Ramos (cell line): ENCODE data around the gene TLL2.

ENCODE experiments used
- in situ Hi-C: fragments of 300-500 bp; cut with MboI; formaldehyde crosslinking; loops from one replicate; pipeline ENCODE4 v1.14.3; 2022; ENCODE audit warnings: low sequenced_read_pairs; ENCODE audit not compliant: unreplicated experiment

The TLL2 gene

DNA sequence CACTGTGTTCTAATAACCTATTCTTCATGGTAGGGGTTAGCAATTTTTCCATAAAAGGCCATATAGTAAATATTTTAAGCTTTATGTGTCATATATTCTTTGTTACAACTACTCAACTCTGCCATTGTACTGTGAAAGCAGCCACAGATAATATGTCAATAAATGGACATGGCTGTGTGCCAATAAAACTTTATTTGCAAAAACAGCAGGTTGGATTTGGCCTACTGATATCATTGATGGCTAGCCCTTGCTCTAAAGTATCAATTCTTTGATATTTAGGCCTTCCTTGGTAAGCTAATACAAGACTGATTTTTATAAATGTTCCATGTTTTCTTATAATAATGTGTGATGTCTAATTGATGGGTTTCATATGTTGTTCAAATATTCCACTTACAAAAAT is 77.7 kb downstream of the TLL2 start:
- in situ Hi-C loops = no loop called here

DNA sequence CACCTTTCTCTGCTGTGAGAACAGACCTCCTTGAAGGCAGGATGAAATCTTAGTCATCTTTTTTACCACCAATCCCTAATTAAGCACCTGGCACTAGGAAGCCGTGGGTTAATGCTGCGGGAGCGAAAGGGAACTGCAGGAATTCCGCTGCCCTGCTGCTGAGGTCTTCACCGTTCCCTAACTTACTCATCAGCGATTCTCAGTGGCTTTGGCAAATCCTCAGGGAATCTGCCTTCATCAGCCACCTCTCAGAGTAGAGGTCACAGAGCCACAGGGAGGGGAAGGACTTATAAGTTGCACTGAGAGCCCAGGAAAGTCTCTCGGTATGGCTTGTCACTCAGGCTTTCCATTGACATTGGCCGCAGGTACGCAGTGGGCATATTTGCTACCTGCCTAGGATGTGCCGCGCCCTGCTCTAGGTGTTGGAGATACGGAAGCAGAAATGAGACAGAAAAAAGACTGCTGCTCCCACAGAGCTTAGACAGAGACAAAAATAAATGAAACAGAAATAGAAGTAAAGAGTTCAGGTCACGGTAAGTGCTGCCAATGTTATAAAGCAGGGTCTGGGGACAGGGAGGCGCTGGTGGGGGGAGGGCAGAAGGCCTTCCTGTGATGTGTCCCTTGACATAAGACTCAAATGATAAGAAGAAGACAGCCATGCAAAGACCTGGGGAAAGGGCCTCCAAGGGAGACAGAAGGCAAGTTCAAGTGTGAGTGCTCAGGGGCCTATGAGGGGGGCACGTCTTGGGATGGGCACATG is 82.3 kb downstream of the TLL2 start:
- in situ Hi-C loops = no loop called here

DNA sequence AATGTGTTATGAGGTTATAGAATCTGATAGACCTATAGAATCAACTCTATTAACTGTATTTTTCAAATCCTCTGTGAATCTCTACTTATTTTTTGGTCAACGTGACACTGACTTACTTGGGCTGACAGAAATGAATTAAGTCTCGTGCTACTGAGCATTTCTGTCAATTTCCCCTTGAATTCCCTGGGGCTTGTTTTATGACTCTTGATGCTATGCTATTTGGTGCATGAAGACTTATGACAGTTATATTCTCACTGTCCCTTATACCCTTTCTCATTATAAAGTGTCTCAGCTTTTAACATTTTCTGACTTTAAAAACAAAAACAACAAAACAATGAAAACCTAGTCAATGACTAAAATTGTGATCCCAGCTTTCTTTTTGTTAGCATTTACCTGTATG is 86.4 kb downstream of the TLL2 start:
- in situ Hi-C loops = no loop called here

DNA sequence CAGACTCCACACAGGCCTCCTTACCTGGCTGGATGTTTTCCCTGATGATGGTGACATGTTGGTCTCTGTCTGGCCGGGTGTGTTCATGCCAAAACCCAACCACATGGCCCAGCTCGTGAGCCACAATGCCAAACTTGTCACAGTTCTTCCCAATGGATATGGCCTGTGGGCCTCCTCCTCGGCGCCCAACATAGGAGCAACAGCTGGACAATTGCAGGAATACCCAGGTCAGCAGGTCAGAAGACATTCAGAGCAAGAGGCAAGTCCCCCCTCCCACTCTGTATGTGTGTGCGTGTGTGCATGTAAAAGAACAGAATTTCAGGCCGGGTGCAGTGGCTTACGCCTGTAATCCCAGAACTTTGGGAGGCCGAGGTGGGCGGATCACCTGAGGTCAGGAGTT is 91.2 kb downstream of the TLL2 start:
- in situ Hi-C loops = no loop called here

DNA sequence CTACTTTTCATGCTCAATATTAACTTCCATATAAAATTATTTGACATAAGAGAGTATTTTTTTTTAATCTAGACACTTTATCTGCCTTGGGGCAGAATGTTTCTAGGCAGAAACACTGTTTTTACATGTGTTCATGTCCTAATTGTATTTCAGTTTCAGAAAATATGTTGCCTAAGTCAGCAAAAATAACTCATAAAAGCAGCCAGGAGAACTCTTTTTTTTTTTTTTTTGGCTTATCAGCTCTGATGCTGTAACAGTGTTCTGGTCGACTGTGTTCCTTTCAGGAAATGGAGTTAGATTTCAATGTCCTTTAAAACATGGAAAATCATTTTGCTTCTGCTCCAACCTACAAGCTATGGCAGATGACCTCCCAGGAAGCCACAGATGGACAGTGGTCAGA is 91.7 kb downstream of the TLL2 start:
- in situ Hi-C loops = no loop called here

DNA sequence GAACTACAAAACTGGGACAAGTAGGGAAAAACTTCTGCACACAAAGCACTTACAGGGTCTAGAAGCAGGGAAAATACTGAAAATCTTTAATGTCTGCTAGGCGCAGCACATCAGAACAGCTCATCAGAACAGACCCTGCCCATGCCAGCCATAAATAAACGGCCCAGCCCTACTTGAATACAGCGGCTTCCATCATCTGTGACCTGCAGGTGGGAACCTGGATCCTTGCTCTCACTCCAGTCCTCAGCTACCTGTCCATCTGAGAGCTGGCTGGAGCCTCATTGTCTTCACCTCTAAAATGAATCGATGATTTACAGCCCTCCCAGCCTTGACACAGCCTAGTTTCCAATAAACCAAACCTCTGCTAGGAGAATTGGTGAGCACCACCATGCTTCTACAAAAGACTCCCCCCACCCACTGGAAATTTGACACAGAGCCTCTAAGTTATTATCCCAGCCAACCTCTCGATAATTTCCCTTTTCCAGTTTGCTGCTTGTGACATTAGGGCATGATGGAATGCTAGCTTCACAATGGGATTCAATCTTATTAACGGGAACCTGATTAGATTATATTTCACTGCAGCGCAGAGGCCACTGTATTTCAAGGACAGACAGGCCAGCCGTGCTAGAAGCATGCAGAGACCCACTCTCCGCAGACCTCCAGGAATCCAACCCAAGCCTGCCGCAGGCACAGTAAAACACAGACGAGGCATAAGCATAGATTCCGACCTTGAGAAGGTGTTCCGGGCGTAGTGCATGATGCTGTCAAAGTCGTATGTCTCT is 93.3 kb downstream of the TLL2 start:
- in situ Hi-C loops = no loop called here

DNA sequence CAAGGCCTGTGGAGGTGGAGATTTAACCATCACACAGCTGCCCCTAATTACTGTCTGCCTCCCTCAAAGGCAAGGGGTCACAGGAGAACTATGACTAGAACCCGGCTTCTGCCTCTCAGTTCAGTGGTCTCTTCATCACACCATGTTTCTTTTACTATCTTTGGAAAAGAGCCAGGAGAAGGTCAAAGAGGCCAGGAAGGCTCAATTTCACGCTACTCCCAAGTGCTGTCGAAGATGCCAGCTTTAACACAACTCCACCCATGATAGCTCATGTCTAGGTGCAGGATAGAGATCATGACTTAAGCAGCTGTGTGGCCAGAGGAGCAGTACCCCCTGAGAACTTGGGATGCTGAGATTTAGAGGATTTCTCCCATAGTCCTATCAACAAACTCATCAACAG is 94.4 kb downstream of the TLL2 start:
- in situ Hi-C loops = no loop called here

DNA sequence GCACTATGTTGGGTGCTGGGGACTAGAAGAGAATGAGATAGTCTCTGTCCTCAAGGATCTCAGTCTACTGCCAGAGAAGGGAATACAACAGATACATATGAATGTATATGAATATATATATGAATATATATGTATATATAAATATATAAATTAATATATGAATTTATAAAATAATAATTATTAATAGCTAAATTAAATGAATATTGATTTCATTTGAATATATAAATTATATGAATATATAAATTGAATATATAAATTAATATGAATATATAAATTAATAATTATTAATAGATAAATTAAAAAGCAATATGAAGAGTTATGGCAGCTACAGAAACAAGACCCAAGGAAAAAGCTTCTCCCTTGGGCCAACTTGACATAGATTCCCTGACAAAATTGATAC is 95.1 kb downstream of the TLL2 start:
- in situ Hi-C loops = no loop called here

DNA sequence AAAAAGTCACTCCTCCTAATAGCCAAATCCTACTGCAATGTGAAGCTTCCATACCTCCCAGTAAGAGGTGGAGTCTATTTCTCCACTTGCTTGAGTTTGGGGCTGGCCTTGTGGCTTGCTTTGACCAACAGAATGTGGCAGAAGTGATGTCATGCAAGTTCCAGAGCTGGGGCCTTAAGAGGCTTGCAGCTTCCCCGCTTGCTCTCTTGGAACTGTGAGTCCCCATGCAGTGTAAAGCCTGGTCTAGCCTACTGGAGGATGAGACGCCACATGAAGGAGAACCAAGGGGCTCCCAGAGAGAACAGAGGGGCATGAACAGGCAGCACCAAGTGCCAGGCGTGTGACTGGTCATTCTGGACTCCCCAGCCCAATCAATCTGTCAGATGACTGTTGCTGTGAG is 96.3 kb downstream of the TLL2 start:
- in situ Hi-C loops = no loop called here

DNA sequence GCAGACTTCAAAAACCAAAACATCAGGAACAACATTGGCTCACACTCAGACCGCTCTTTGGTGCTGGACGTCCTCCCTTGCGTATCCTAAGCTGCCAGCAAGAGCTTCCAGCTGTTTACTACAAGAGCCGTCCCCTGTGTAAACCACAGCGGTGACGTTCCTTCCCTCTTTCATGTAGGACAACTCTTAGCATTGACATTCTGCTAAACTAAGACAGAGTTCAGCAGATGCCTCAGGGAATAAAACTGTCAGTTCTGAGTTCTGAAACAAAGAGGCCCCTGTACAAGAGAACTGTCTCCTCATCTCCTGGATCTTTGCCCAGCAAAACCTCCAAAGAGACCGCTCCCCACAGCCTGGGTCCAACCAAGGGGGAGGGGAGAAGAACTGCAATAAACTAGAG is 97.1 kb downstream of the TLL2 start:
- in situ Hi-C loops = no loop called here

DNA sequence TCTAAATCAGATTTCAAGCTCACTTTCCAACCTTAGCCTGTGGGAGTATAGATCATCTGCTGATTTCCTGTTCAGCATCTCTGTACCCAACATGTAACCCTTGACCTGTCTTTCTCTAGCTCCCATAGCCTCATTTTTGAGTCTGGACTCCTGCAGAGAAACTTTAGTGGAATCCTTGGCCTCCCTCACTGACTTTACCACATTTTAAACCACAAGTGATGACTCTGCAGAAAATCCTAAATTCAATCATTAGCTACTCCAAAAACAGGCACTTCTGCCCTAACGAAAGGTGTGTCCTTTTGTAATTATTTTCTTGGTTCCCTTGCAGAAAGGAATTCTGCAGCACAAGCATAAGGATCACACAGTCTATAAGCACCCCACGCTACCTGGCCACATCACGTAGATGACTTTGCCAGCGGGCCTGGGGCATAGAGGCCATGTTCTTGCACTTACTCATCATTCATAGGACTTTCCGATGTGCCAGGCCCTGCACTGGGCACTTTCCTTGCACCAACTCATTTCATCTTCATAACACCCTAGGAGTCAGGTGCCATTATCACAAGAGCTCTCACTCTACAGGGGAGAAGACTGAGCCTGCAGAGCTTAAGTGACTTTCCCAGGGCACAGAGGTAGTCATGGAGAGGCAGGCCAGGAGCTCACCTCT is 97.7 kb downstream of the TLL2 start:
- in situ Hi-C loops = no loop called here

DNA sequence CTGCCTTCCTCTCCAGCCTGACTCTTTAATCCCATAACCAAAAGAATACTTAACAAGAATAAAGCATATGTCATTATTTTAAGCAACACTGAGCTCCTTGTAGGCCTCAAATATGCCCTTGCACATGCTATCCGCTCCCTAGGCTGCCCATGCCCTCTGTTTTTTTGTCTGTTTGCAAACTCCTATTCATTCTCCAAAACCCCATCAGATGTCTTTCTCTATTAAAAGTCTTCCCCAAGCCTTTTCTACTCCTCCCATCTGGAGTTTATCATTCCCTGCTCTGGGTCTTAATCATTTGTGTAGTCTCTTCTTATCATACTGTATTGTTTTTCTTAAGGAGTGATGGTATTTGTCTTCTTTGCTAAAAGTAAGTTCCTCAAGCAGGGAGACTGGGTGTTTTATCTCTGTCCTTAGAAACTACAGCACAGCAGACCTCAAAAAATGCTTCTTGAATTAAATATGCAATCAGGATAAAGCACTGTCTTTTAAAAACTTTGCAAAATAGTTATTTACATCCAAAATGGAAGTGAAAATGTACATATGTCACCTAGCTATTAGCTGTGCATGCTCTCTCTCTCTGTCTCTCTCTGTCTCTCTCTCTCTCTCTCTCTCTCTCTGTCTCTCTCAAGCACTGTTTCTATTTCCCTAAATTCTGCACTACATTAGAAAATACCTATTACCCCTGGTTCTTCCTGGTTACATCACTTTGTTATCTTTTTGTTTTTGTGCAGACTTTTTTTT is 98.4 kb downstream of the TLL2 start:
- in situ Hi-C loops = no loop called here

DNA sequence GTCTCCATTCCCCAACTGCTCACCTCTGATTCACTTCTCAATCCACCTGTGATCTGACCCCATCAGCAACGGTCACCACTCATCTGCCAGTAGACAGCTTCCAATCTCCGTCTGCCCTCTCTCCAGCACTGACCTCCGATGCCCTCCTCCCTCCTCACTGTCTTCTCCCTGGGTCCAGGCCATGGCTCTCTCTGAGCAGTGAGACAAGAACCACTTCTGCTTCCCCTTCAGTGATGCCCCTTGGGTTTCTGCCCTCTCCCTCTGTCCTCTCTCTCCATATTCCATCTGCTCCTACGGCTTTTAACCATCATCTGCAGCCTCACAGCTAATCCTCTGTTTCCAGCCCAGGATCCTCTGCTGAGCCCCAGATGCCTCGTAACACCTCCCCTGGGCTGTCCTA is 99.4 kb downstream of the TLL2 start:
- in situ Hi-C loops = no loop called here

DNA sequence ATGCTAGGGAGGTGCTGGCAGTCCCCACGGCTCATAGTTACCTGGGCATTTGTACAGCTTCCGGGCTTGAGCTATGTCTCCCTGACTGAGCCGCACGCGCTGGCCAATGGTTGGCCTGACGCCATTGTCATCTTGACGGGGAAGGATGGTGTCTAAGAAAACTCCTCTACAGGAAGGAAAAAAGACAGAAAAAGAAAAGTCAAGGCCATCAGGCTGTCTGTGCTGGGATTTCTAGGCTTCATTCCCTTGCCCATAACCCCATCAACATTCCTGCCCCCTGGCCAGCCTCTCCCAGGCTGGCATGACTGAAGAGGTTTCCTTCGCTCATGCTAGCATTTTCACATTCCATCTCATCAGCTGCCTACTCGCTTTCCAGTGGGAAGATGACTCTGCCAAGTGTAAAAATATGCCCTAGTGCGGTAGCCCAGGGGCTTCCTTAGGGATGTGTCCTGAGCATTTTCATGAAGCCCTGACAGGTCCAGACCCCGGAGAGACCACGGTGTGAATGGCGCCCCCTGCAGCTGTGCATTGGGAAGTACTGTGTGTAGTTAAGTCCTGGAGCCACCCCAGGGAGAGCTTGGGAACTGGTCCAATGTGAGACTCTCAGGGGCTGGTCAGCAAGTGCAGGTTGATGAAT is 100.5 kb downstream of the TLL2 start:
- in situ Hi-C loops = no loop called here

DNA sequence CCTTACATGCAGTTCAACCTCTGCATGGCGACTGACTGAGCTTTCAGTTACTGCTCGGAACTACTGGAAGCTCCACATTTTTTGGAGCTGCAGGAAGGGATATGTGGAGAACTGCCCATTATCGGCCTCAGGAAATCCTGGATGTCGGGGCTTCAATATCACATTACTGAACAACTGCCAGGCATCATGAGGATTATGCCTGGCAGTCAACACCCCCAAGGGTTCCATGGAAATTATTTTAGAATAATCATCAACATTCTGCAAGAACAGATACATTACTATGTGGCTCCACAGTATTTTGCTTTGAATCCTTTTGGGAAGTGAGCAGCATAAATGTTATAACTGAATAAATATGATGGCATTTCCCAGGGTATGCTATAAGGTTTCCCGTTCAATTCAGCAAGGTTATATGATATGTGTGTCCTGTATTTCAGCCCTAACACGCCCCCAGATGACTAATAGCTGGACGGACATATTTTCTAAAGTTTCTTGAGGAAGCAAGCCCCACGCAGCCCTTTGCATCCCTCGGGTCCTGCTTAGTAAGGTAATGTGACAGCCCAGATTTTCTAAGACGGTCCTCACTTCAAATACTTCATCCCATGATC is 101.9 kb downstream of the TLL2 start:
- in situ Hi-C loops = no loop called here

DNA sequence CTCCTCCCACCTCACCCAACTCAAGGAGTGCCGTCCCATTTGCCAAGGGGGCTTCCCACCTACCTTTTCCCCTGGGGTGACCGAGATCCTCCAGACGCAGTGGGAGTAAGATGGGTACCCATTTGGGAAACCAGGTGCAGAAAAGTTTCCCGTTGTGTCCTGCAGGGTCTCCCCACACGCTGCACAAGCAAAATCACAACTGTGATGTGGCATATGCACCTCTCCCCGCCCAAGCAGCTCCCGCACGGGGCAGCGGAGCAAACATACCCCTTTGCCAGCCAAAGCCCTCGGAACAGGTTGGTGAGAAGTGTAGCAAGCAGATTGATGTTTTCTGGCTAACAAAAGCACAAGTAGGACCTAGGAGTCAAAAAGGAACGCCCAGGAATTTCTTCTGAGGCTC is 103.4 kb downstream of the TLL2 start:
- in situ Hi-C loops = no loop called here

DNA sequence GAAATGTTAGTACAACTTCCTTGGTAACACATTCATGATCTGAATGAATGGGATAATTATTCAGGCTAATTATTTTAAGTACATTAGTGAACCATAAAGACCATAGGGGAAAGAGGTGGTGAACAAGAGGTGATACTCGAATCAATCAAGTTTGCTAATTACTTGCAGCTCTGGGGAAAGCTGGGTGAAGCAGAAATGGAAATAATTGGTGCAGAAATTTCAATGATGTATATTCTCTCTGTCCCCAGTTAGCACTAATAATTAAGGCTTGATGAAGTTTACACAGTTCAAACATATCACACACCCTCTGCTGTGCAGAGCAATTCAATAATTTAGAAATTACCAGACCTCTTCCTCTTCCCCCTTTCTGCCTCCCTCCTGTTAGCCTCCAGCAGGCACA is 105.5 kb downstream of the TLL2 start:
- in situ Hi-C loops = no loop called here

DNA sequence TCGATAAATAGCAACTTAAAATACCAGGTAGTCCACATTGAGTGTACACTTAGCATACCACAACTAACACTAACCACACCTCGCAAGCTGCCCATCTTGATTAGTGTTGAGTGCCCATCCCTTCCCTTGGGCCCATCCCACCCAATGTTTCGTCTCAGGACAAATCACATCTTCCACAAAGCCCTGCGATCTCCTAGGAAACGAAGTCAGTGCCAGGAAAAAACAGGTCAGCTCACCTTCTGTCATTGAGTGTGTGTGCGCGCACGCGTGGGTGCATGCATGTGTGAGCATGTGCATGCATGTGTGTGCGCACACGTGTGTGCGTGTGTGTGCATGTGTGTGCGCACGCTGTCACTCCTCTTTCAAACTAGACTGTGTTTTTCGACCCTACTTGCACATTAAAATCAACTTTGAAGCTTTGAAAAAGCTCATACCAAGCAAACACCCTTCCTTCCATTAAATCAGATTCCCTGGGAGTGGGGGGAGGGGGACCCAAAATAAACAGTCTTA is 106.1 kb downstream of the TLL2 start:
- in situ Hi-C loops = no loop called here

DNA sequence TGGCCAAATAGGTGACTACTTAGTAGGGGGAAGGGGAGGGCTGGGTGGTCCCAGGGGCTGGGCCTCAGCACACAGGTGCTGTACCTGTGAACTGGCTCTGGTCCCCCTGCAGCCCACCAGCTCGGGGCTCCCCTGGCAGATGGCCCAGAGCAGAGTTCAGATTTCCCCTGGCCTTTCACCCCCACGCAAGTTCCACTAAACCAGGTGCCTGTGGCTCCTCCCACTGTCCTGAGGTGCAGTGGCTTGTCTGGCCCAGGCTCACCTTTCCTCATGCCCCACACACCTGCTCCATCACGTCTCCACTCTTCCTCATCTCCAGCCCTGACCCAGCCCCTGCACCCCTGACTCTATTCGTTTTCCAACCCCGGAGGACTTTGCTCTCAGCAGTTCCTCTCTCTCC is 107.6 kb downstream of the TLL2 start:
- in situ Hi-C loops = no loop called here
